HG03432 (cell line): ENCODE results near the gene KIAA1217.

Experiments
- ATAC-seq: cut with Tn5 transposase; IDR thresholded peaks from one replicate; pipeline ENCODE4 v1.9.1; 2021; ENCODE audit warnings: mild to moderate bottlenecking, moderate library complexity; ENCODE audit not compliant: unreplicated experiment

Gene KIAA1217

GRCh38 chr10:24279166-24279565 is 70.2 kb downstream of the KIAA1217 start:
- ATAC-seq: no peak

GRCh38 chr10:24287559-24288195 is 78.7 kb downstream of the KIAA1217 start:
- ATAC-seq: no peak

- no peak for ATAC-seq
These were observed 79.6 kb downstream of the KIAA1217 start for GRCh38 chr10:24288581-24288980.

GRCh38 chr10:24289235-24289634 is 80.3 kb downstream of the KIAA1217 start:
- no peak for ATAC-seq

- no peak for ATAC-seq
These were observed 83.7 kb downstream of the KIAA1217 start for GRCh38 chr10:24292304-24293293.

GRCh38 chr10:24299578-24300260 is 90.8 kb downstream of the KIAA1217 start:
- peak; percentile 57 for ATAC-seq

GRCh38 chr10:24303522-24304310 is 94.8 kb downstream of the KIAA1217 start:
- no peak for ATAC-seq

- no peak for ATAC-seq
These were observed 96.9 kb downstream of the KIAA1217 start for GRCh38 chr10:24305551-24306506.

GRCh38 chr10:24306507-24306875 is 97.6 kb downstream of the KIAA1217 start:
- no peak for ATAC-seq

GRCh38 chr10:24307116-24307515 is 98.2 kb downstream of the KIAA1217 start:
- ATAC-seq: no peak

GRCh38 chr10:24307696-24308485 is 99.0 kb downstream of the KIAA1217 start:
- ATAC-seq: no peak

GRCh38 chr10:24310104-24310503 is 101.2 kb downstream of the KIAA1217 start:
- no peak for ATAC-seq

GRCh38 chr10:24311888-24312287 is 103.0 kb downstream of the KIAA1217 start:
- no peak for ATAC-seq

GRCh38 chr10:24313283-24313682 is 104.3 kb downstream of the KIAA1217 start:
- no peak for ATAC-seq

GRCh38 chr10:24315211-24315610 is 106.3 kb downstream of the KIAA1217 start:
- ATAC-seq: no peak

GRCh38 chr10:24318517-24318916 is 109.6 kb downstream of the KIAA1217 start:
- no peak for ATAC-seq

- ATAC-seq: no peak
These were observed 111.4 kb downstream of the KIAA1217 start for GRCh38 chr10:24320373-24320772.

GRCh38 chr10:24324651-24325050 is 115.7 kb downstream of the KIAA1217 start:
- ATAC-seq: no peak

- no peak for ATAC-seq
These were observed 122.5 kb downstream of the KIAA1217 start for GRCh38 chr10:24331457-24331856.
